ENCODE results near the gene RHOU.

The RHOU gene

DNA sequence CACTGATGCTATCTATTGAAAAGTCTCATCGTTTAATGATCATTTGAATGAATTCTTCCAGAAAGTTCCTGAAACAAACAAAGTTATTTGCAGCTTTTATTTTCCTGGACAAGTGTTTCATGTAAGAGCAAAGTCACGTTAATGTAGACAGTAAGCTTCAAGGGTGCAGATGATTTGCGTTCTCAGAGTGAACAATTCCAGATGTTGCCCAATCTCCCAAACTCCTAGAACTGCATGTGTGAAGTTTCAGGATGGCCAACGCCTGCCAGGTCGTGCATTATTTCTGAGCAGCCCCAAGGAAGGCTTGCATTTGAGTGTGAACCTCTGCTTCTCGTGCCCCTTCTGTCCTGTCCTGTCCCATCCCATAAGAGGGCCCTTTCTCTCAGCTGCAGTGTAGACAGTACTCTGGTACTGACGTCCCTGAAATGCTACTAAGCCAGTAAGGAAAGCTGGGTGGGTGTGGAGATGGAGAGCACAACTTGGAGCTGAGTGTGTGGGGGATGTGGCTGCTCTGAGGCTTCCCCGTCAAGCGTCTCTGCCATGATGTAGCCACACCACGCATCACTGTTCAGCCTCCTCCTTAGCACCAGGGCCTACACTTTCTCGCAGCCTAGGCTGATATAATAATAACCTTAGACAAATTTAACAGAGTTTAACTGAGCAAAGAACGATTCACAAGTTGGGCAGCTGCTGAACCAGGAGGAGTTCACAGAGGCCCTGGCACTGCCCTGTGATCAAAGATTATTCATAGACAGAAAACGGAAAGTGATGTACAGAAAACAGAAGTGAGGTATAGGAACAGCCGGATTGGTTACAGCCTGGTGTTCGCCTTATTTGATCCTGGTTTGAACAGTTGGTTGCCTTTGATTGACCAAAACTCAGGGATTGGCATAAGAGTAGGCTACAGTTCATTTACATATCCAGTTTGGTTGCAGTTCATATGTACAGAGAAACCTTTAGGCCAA is 50.4 kb downstream of the RHOU start:
- Histone ChIP-seq H3K79me2 (ENCODE audit: control insufficient read depth, insufficient read depth, low read length, unreplicated experiment) (no peaks in the 10 kb centered on the region), H2AFZ (ENCODE audit: low read length, unreplicated experiment) (no peak overlapping the region), H3K4me1 (ENCODE audit: control insufficient read depth, insufficient read depth, low read length, unreplicated experiment) (peaks cover 3% of the 10 kb centered on the region), H3K27ac (ENCODE audit: low read depth, low read length) (no peak overlapping the region), H3K4me3 (ENCODE audit: low read depth, low read length) (no peak overlapping the region), H3K27me3 (ENCODE audit: insufficient read depth, low read length) (peaks cover 49% of the 10 kb centered on the region), H3K36me3 (ENCODE audit: insufficient read depth, low read length) (no peaks in the 10 kb centered on the region)

- Histone ChIP-seq H3K79me2 (ENCODE audit: control insufficient read depth, insufficient read depth, low read length, unreplicated experiment) (no peaks in the 10 kb centered on the region), H3K4me3 (ENCODE audit: low read depth, low read length) (no peak overlapping the region), H3K27me3 (ENCODE audit: insufficient read depth, low read length) (peaks cover 49% of the 10 kb centered on the region), H3K4me1 (ENCODE audit: control insufficient read depth, insufficient read depth, low read length, unreplicated experiment) (peaks cover 3% of the 10 kb centered on the region), H2AFZ (ENCODE audit: low read length, unreplicated experiment) (no peak overlapping the region), H3K27ac (ENCODE audit: low read depth, low read length) (no peak overlapping the region), H3K36me3 (ENCODE audit: insufficient read depth, low read length) (no peaks in the 10 kb centered on the region)
Measured at GRCh38 chr1:228786361-228787129, 51.3 kb downstream of the RHOU start.

DNA sequence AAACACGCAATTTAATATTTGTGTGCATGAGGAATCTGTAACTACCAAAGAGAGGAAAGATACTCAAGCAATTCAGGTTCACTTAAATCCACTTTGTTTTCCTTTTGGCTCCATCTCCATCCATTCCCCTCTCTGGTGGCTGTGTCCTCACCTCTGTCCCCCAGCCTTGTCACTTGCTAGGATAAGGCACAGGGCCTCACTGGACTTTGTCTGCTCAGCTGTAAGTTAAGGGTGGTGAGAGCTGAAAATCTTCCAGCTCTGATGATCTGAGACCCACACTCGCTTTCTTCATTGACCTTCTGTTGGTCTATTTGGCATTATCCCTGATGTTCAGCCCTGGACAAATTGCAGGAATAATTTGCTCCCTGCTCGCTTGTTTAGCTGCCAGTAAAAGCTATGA is 56.5 kb downstream of the RHOU start:
- H3K27ac ChIP-seq (ENCODE audit: low read depth, low read length) = no peak overlapping the region
- H3K4me3 ChIP-seq (ENCODE audit: low read depth, low read length) = no peak overlapping the region
- no peaks in the 10 kb centered on the region for H3K36me3 ChIP-seq (ENCODE audit: insufficient read depth, low read length)
- H2AFZ ChIP-seq (ENCODE audit: low read length, unreplicated experiment) = no peak overlapping the region
- H3K4me1 ChIP-seq (ENCODE audit: control insufficient read depth, insufficient read depth, low read length, unreplicated experiment) = no peaks in the 10 kb centered on the region
- no peaks in the 10 kb centered on the region for H3K79me2 ChIP-seq (ENCODE audit: control insufficient read depth, insufficient read depth, low read length, unreplicated experiment)
- peaks cover 71% of the 10 kb centered on the region for H3K27me3 ChIP-seq (ENCODE audit: insufficient read depth, low read length)

GRCh38 chr1:228792601-228793000 is 57.3 kb downstream of the RHOU start:
- no peak overlapping the region for H3K27ac ChIP-seq (ENCODE audit: low read depth, low read length)
- peaks cover 63% of the 10 kb centered on the region for H3K27me3 ChIP-seq (ENCODE audit: insufficient read depth, low read length)
- no peak overlapping the region for H3K4me3 ChIP-seq (ENCODE audit: low read depth, low read length)
- no peak overlapping the region for H2AFZ ChIP-seq (ENCODE audit: low read length, unreplicated experiment)
- no peaks in the 10 kb centered on the region for H3K79me2 ChIP-seq (ENCODE audit: control insufficient read depth, insufficient read depth, low read length, unreplicated experiment)
- no peaks in the 10 kb centered on the region for H3K4me1 ChIP-seq (ENCODE audit: control insufficient read depth, insufficient read depth, low read length, unreplicated experiment)
- H3K36me3 ChIP-seq (ENCODE audit: insufficient read depth, low read length) = no peaks in the 10 kb centered on the region

DNA sequence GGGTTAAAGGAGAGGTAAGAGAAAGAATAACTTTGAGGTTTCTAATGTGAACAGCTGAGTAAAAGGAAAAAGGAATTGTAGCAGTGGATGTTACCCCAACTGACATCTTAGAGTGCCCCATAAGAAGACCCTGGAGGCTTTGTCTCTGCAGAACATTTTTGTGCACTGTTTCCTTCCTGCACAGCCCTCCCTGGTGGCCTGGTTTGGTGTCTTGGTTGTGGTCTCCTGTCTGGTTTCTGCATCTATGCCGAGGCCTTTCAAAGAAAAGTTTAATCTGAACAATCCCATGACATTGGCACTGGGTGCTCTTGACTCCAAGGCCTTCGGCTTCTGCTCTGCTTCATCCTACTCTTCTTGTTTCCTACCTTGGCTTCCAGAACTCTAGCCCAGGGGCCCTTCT is 57.8 kb downstream of the RHOU start:
- Histone ChIP-seq H3K36me3 (ENCODE audit: insufficient read depth, low read length) (no peaks in the 10 kb centered on the region), H3K4me3 (ENCODE audit: low read depth, low read length) (no peak overlapping the region), H3K4me1 (ENCODE audit: control insufficient read depth, insufficient read depth, low read length, unreplicated experiment) (no peaks in the 10 kb centered on the region), H3K79me2 (ENCODE audit: control insufficient read depth, insufficient read depth, low read length, unreplicated experiment) (no peaks in the 10 kb centered on the region), H3K27ac (ENCODE audit: low read depth, low read length) (no peak overlapping the region), H2AFZ (ENCODE audit: low read length, unreplicated experiment) (no peak overlapping the region), H3K27me3 (ENCODE audit: insufficient read depth, low read length) (peaks cover 59% of the 10 kb centered on the region)

DNA sequence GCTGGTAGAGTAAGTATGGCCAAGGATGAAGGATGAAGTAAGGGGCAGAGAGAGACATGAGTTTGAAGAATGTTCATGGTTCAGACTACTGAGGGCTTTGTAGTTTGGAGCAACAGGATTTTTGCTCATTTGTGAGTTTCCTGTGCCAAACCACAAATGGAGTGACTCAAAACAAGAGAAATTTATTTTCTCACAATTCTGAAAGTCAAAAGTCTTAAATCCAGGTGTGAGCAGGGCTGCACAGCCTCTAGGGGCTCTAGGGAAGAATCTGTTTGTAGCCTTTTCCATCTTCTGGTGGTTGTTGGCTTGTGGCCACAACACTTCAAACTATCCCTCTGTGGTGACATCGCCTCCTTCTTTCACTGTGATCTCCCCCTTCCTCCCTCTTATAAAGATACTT is 58.9 kb downstream of the RHOU start:
- Histone ChIP-seq H3K4me1 (ENCODE audit: control insufficient read depth, insufficient read depth, low read length, unreplicated experiment) (no peaks in the 10 kb centered on the region), H3K36me3 (ENCODE audit: insufficient read depth, low read length) (no peaks in the 10 kb centered on the region), H2AFZ (ENCODE audit: low read length, unreplicated experiment) (no peak overlapping the region), H3K4me3 (ENCODE audit: low read depth, low read length) (no peak overlapping the region), H3K79me2 (ENCODE audit: control insufficient read depth, insufficient read depth, low read length, unreplicated experiment) (no peaks in the 10 kb centered on the region), H3K27me3 (ENCODE audit: insufficient read depth, low read length) (peaks cover 49% of the 10 kb centered on the region), H3K27ac (ENCODE audit: low read depth, low read length) (no peak overlapping the region)

DNA sequence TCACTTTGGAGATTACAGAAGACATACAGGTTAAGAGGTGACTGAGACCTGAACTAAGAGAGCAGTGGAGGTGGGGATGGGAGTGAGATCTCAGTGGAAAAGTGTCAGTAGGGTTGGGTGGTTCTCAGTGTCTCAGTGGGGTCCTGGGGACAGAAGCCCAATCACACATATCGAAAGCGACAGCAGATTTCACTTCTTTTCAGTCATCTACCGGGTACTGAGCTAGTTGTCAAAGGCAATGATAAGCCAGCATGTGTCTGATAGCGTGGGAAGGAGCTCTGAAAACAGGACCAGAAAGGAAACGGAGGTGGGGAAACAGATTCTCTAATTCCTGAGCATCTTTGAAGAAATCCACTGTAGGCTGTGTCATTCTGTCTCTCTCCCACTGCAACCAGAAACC is 59.5 kb downstream of the RHOU start:
- no peaks in the 10 kb centered on the region for H3K79me2 ChIP-seq (ENCODE audit: control insufficient read depth, insufficient read depth, low read length, unreplicated experiment)
- H2AFZ ChIP-seq (ENCODE audit: low read length, unreplicated experiment) = no peak overlapping the region
- H3K36me3 ChIP-seq (ENCODE audit: insufficient read depth, low read length) = no peaks in the 10 kb centered on the region
- H3K4me3 ChIP-seq (ENCODE audit: low read depth, low read length) = no peak overlapping the region
- no peak overlapping the region for H3K27ac ChIP-seq (ENCODE audit: low read depth, low read length)
- H3K27me3 ChIP-seq (ENCODE audit: insufficient read depth, low read length) = peaks cover 52% of the 10 kb centered on the region
- no peaks in the 10 kb centered on the region for H3K4me1 ChIP-seq (ENCODE audit: control insufficient read depth, insufficient read depth, low read length, unreplicated experiment)

DNA sequence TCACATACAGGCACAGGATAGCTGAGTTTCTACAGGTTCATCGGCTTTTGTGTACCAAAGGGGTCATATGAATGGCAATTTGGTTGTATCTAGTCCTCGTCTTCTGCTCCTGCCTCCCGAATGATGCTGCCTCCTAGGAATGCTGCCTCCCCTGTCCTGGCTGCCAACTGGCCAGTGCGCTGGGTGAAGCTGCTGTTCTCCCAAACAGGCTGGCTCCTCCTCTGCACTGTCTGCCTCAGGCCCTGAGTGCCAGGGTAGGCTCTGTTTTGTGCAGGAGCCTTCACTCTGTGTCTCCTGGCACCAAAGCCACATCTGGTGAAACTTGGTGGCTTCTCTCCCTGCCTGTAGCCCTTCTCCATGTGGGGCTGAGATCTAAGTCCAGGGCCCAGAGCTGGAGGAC is 60.3 kb downstream of the RHOU start:
- H3K79me2 ChIP-seq (ENCODE audit: control insufficient read depth, insufficient read depth, low read length, unreplicated experiment) = no peaks in the 10 kb centered on the region
- peaks cover 52% of the 10 kb centered on the region for H3K27me3 ChIP-seq (ENCODE audit: insufficient read depth, low read length)
- H3K4me3 ChIP-seq (ENCODE audit: low read depth, low read length) = no peak overlapping the region
- H3K36me3 ChIP-seq (ENCODE audit: insufficient read depth, low read length) = no peaks in the 10 kb centered on the region
- H3K27ac ChIP-seq (ENCODE audit: low read depth, low read length) = no peak overlapping the region
- no peaks in the 10 kb centered on the region for H3K4me1 ChIP-seq (ENCODE audit: control insufficient read depth, insufficient read depth, low read length, unreplicated experiment)
- no peak overlapping the region for H2AFZ ChIP-seq (ENCODE audit: low read length, unreplicated experiment)

All from ACC112 (cell line).